GM12873 (cell line): ENCODE measurements around the gene CRAMP1.

Experiments used
- CTCF ChIP-seq: IDR thresholded peaks from 2 replicates; pipeline ENCODE4 v1.5.1; 2012; ENCODE audit warnings: low read depth, mild to moderate bottlenecking, moderate library complexity, low read length, control low read depth; ENCODE audit not compliant: insufficient read depth; ENCODE audit errors: missing control alignments

CRAMP1 gene

GRCh38 chr16:1656808-1657617, 44.9 kb downstream of the CRAMP1 start:
- TF ChIP-seq CTCF = no peak

GRCh38 chr16:1657841-1658240, 45.7 kb downstream of the CRAMP1 start:
- TF ChIP-seq CTCF = no peak

- TF ChIP-seq CTCF = no peak
These were observed 46.9 kb downstream of the CRAMP1 start for GRCh38 chr16:1659031-1659430.

GRCh38 chr16:1661826-1662225, 49.7 kb downstream of the CRAMP1 start:
- no peak for TF ChIP-seq CTCF

GRCh38 chr16:1662543-1662942, 50.4 kb downstream of the CRAMP1 start:
- TF ChIP-seq CTCF = no peak

- TF ChIP-seq CTCF = no peak
These were observed 53.7 kb downstream of the CRAMP1 start for GRCh38 chr16:1665829-1666228.

- TF ChIP-seq CTCF = no peak
These were observed 54.2 kb downstream of the CRAMP1 start for GRCh38 chr16:1666316-1666715.
